GM21737 (cell line): ENCODE measurements around the gene CPEB3.
A peak's percentile ranks its signal among the peaks of the same experiment; 100 is the strongest.

Experiments used
- ATAC-seq: cut with Tn5 transposase; IDR thresholded peaks from one replicate; pipeline ENCODE4 v1.9.1; 2021; ENCODE audit warnings: mild to moderate bottlenecking, moderate library complexity; ENCODE audit not compliant: unreplicated experiment

CPEB3 gene

DNA sequence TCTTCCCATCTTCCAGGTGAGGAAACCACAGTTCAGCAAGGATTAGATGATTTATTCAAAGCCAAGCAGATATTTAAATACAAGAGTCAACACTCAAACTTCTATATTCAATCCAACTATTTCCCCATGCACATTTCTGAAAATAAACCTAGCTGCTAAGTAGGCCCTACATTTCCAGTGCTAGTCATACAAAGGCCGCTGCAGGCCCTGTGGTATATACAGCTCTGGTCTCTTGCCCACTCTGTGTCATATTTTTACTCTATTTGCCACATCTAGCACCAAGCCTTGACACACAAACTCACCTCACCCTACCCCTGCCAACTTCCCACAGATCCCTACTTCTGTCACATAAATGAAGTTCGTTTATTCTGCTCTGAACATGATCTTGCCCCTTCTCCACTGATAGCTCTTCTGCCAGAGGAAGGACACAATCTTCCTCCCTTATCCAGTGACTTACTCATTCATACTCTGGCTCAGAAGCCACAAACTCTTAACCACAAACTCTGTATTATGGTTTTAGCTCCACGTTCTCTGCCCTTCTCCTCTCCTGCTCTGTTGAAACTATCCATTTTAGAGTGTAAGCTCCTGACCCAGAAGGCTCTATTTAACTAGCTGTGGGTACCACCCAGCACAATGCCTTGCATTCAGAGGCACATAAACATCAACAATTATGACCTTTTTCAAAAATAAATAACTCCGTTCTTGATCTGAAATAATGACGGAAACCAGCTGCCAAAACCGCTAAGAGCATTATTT lies 180.7 kb downstream of the CPEB3 start:
- no peak for ATAC-seq

DNA sequence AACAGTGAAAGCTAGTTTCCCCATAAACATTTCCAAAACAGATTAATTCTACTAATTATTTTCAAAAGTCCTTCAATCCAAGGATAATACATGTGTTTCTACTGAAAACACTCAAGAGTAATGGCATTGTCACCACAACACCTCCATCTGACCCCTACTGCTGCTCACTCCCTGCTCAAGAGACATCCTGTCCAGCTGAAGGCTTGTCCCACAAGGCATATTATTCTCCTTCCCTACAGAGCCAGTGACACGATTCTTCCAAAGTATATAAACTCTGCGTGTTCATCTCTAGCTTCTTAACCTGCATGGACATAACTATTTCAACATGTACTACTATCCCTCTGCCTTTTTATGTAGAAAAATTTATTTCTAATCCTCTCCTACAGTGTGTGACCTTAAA lies 182.1 kb downstream of the CPEB3 start:
- no peak for ATAC-seq

DNA sequence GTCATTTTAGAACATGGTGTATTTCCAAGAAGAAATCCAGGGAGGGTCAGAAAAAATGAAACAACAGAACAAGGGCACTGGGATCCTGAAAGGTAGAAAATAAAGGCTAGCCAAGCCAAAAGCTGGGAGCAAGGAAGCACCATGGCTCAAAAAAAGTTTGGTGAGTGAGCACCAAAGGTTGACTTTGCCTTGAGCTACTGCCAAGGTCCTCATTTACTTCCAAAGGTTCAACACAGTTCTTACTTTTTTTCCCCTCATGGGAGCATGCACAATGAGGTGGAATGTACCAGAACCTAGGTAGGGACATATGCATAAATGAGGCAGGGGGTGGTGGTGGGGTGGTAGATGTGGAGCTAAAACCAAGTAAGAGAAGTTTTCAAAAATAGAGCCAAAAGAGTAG lies 182.8 kb downstream of the CPEB3 start:
- ATAC-seq = no peak

- no peak for ATAC-seq
Observed at GRCh38 chr10:92103376-92104090, 187.3 kb downstream of the CPEB3 start.

- no peak for ATAC-seq
Observed at GRCh38 chr10:92102601-92103213, 188.2 kb downstream of the CPEB3 start.

DNA sequence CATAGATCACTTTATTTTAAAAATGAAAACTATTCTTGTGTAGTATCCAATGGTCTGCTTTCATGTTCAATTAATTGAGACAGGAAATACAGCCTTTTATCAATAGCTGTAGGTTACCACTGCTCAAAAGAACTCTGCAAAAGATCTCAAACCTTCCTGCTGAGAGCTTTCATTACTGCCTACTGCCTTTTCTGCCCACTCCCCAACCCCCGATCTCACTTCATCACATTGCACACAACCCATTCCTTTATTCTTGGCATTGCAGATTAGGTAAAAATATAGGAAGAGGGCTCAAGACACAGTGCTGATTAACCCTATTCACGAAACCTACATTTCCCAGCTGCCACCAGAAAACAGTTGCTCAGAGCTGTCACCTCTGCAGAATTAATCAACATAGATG lies 195.9 kb downstream of the CPEB3 start:
- ATAC-seq = no peak

DNA sequence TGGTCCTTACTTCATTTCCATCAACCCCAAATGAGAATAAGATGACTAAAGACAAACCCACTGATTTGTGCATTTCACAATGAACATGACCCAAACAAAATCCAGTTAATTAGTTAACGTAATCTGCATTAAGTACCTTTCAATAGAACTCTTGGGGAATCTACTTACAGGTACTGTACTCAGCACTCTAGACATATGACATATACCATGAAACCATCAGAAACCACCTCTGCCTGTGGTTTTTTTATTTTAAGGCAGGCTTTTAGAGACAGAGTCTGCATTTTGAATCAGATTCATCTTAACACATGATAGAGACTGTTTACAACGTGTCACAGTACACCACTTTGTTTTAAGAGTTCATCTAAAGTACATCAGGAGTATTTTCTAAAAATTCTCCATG lies 198.9 kb downstream of the CPEB3 start:
- no peak for ATAC-seq

DNA sequence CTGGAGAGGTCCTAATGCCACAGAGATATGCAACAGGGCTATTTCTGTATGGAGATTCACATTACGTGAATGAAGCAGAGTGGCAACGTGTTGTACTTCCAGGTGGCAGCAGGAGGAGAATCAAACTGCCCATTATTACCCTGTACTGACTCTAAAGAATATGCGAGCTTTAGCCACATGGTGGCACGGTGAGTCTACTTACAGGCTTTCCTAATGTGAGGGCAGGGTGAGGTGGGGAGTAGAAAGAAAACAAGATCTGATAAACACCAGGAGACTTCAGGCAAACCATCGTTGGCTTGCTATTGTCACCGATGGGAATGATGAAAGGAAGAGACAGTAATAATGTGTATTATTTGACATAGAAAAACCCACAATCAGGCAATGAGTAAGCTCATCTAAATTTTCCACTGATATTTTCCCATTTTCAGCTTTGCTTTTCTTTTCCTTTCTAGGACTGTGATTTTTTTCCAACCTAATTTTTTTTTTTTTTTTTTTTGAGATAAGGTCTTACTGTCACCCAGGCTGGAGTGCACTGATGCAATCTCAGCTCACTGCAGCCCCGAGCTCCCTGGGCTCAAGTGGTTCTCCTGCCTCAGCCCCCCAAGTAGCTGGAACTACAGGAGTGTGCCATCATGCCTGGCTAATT lies 203.0 kb downstream of the CPEB3 start:
- ATAC-seq = peak; percentile 96

GRCh38 chr10:92082583-92083280 lies 208.1 kb downstream of the CPEB3 start:
- no peak for ATAC-seq

GRCh38 chr10:92081641-92082040 lies 209.2 kb downstream of the CPEB3 start:
- no peak for ATAC-seq

DNA sequence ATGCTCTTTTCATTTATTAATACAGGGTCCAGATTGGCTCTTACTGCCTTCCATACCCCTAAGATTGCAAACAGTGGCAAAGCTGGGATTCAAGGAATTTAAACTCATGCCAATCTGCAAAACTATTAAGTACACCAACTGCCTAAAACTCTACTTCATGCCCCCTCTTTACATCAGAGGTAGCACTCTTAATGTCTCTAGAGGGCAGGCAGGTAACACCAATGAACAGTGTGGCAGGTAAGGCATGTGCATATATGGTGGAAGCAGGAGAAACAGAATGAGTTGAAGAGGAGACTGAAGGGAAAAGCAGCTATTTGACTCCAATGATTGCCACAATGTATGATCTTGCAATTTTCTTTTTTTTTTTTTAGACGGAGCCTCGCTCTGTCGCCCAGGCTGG lies 210.6 kb downstream of the CPEB3 start:
- ATAC-seq = no peak

- ATAC-seq = no peak
Observed at GRCh38 chr10:92079003-92079402, 211.9 kb downstream of the CPEB3 start.

- ATAC-seq = no peak
Observed at GRCh38 chr10:92076722-92077121, 214.2 kb downstream of the CPEB3 start.

DNA sequence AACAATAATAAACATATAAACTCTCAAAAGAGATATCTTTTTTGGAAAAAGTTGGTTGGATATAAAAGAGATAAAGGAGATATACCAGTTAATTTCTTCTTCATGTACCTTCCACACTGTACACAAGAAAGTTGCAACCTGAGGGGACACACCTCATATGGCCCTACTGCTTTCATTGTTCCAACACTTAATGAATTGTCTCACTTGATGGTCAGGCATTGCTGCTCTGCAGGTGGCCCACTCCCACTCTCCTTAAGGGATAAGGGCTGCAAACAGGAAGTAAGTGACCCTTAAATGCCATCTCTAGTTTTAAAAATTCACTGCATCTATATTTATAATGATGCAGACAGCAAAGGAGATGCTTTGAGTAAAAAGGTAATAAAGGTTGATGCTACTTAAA lies 215.0 kb downstream of the CPEB3 start:
- ATAC-seq = no peak

DNA sequence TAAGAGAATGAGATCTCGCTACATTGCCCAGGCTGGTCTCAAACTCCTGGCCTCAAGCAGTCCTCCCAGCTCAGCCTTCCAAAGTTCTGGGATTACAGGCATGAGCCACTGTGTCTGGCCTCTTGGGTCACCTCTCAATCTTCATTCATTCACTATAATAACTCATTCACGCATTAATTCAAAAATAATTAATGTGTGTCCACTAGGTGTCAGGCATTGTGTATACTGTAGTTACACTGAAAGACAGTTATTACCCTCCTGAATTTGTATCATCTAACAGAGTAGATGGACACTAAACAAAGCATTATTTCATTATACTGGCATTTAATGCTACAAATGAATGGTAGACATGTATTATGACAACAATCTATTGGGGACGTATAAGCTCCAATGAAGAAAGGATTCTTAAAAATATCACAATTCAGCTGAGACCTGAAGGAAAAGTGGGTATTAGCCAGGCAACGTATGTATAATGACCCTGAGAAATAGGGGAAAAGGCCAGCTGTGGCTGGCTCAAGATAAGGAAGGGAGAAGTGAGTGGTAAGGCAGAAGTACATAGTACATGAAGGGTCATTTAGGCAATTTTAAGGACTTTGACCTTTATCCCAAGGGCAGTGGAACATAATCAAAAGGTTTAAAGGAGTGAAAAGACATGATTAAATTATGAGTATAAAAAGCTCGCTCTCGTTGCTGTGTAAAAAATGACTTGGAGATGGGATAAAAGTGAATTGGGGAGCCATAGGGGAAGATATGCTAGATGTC lies 216.6 kb downstream of the CPEB3 start:
- ATAC-seq = no peak

DNA sequence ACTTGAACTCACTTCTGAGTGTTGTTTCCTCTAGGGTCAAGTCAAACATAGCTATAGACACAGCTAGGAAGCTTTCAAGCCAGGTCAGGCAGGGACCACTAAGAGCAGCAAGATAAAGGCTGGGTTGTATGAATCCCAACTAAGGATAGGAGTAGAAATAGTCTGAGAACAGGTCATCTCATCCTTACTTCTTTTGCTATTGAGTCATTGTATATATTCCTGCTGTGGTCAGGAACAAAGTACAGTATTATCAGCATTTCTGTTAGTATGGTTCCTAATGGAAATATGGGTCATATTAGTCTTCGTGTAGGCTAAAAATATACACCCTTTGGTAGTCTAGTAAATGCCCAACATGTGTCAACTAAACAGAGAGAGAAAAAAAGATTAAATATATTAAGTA lies 222.0 kb downstream of the CPEB3 start:
- ATAC-seq = no peak

DNA sequence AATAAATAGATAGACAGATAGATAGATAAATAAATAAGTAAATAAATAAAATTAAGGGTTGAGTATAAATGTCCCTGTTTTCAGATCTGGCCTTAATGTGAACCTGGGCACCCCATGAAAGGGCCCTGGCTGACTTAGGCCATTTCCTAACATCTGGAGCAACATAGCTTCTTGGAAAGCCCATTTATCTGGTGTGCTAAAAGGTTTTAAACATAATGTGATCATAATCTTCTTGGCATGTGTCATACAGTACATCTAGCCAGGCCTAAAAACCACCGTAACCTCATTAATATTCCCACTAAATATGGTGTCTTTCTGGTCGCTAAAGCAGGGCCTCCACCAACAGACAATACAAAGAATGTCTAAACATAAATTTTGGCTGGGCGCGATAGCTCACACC lies 224.5 kb downstream of the CPEB3 start:
- ATAC-seq = no peak

GRCh38 chr10:92064506-92064905 lies 226.4 kb downstream of the CPEB3 start:
- no peak for ATAC-seq

DNA sequence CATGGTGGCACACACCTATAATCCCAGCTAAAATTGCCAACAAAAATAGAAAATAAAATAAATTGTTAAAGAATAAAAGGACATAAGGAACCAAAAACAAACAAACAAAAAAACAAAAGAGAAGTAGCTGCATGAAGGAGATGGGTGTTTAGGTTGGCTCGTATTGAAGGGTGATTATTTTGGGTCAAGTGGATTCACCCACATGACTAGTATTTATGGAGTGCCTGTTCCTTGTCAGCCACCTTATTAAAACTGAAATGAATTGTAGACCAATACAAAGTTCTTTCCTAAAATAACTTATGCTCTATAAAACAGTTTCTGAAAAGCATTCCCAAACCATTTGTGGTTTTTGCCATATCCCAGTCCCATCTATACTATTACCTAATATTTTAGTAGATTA lies 228.6 kb downstream of the CPEB3 start:
- ATAC-seq = no peak

DNA sequence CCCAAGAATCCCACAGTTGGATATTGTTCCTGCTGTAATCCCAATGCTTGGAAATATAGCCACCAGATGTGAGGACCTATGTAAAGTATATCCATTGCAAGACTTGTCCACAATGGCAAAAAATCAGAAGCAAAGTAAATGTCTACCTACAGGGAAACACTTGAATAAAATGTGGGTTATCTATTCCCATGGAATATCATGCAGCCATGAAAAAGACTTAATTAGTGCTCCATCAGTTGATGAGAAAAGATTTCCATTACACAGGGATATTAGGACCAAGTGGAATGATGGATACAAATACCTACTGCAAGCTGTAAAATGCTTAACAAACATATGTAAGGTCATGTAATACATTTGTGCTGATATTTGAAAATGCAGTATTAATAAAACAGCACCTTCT lies 236.1 kb downstream of the CPEB3 start:
- no peak for ATAC-seq
